HFF-Myc (cell line): ENCODE data around the gene CYP2D6.

Experiments used
- DNase-seq: peaks from one replicate; pipeline ENCODE4 v3.0.0-alpha.2; 2011; ENCODE audit warnings: low read depth; ENCODE audit errors: extremely low read depth
- H3K4me3 ChIP-seq: replicated peaks from 2 replicates; pipeline ENCODE4 v1.5.1; 2011; ENCODE audit warnings: low read depth, mild to moderate bottlenecking, control low read depth, low read length
- CTCF ChIP-seq: IDR thresholded peaks from 2 replicates; pipeline ENCODE4 v1.5.1; 2012; ENCODE audit warnings: mild to moderate bottlenecking, low read depth, low read length, control low read depth; ENCODE audit errors: missing control alignments

CYP2D6 gene

GRCh38 chr22:42172773-42173172 is 42.2 kb upstream of the CYP2D6 start:
- DNase-seq: no peak
- H3K4me3 ChIP-seq: no peak overlapping the region
- no peak for TF ChIP-seq CTCF

- no peak for DNase-seq
- H3K4me3 ChIP-seq: no peak overlapping the region
- no peak for TF ChIP-seq CTCF
Observed at GRCh38 chr22:42171946-42172719, 41.5 kb upstream of the CYP2D6 start.

- no peak for TF ChIP-seq CTCF
- no peak overlapping the region for H3K4me3 ChIP-seq
- DNase-seq: no peak
Observed at GRCh38 chr22:42171417-42171816, 40.8 kb upstream of the CYP2D6 start.

DNA sequence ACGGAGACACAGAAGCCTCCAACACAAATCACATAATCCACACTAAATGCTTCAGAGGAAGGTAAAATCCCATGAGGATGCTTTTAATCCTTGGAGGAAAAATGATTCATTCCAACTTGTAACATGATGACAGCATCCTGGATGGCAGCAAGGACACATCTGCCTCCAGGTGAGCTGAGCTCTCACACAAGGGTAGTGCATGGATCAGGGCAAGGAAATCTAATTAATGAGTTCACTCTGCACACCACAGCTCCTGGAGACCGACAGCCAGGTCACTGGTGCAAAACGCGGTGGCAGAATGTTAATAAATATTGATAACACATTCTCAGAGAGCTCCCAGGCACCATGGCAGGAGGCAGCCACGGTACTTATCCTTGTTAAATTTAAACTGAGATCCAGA is 40.3 kb upstream of the CYP2D6 start:
- H3K4me3 ChIP-seq: no peak overlapping the region
- DNase-seq: no peak
- TF ChIP-seq CTCF: no peak

- TF ChIP-seq CTCF: peak; percentile 93
- peak; percentile 36 for DNase-seq
- no peak overlapping the region for H3K4me3 ChIP-seq
Observed at GRCh38 chr22:42169055-42169469, 38.5 kb upstream of the CYP2D6 start.

GRCh38 chr22:42168476-42168875 is 37.9 kb upstream of the CYP2D6 start:
- DNase-seq: no peak
- H3K4me3 ChIP-seq: no peak overlapping the region
- no peak for TF ChIP-seq CTCF

GRCh38 chr22:42167066-42167465 is 36.5 kb upstream of the CYP2D6 start:
- no peak overlapping the region for H3K4me3 ChIP-seq
- DNase-seq: no peak
- TF ChIP-seq CTCF: no peak
